ENCODE results near the gene RETREG3. TPM values are rescaled to one million over a fixed set of nuclear protein-coding genes. Genes with fewer than 3 reads are reported as not detected.

RETREG3 gene
- total RNA-seq, 2 donors from 2014 or later = 49.2 to 60.3 TPM

GRCh38 chr17:42574463-42574862 is 34.7 kb downstream of the RETREG3 start:
- peaks cover 4% of the 10 kb centered on the region for H3K4me1 ChIP-seq
- H3K9me3 ChIP-seq = no peaks in the 10 kb centered on the region
- H3K9ac ChIP-seq (ENCODE audit: low read depth in 2 of 2, low read length in 2 of 2) = no peak overlapping the region
- H3K27me3 ChIP-seq = no peaks in the 10 kb centered on the region
- DNase-seq = no peak
- intact Hi-C loops (cut with DNase I) = no loop called here
- H3K27ac ChIP-seq = no peak overlapping the region
- TF ChIP-seq CTCF (IDR thresholded peaks at IDR 0.05) = no peak
- H3K36me3 ChIP-seq = peaks cover 29% of the 10 kb centered on the region
- H3K4me3 ChIP-seq = no peak overlapping the region

GRCh38 chr17:42573095-42573494 is 36.1 kb downstream of the RETREG3 start:
- H3K9ac ChIP-seq (ENCODE audit: low read depth in 2 of 2, low read length in 2 of 2) = no peak overlapping the region
- H3K36me3 ChIP-seq = peaks cover 29% of the 10 kb centered on the region
- no peak for DNase-seq
- H3K4me1 ChIP-seq = no peaks in the 10 kb centered on the region
- H3K27me3 ChIP-seq = no peaks in the 10 kb centered on the region
- H3K9me3 ChIP-seq = no peaks in the 10 kb centered on the region
- no peak overlapping the region for H3K27ac ChIP-seq
- H3K4me3 ChIP-seq = no peak overlapping the region
- intact Hi-C loops (cut with DNase I) = no loop called here
- no peak for TF ChIP-seq CTCF (IDR thresholded peaks at IDR 0.05)

- intact Hi-C loops (cut with DNase I) = no loop called here
- no peak for DNase-seq
- Histone ChIP-seq H3K36me3 (peaks cover 29% of the 10 kb centered on the region), H3K4me1 (peaks cover 5% of the 10 kb centered on the region), H3K27me3 (no peaks in the 10 kb centered on the region), H3K4me3 (no peak overlapping the region), H3K27ac (no peak overlapping the region), H3K9ac (ENCODE audit: low read depth in 2 of 2, low read length in 2 of 2) (no peak overlapping the region), H3K9me3 (no peaks in the 10 kb centered on the region)
- TF ChIP-seq CTCF (IDR thresholded peaks at IDR 0.05) = no peak
Measured at GRCh38 chr17:42571435-42572225, 37.5 kb downstream of the RETREG3 start.

DNA sequence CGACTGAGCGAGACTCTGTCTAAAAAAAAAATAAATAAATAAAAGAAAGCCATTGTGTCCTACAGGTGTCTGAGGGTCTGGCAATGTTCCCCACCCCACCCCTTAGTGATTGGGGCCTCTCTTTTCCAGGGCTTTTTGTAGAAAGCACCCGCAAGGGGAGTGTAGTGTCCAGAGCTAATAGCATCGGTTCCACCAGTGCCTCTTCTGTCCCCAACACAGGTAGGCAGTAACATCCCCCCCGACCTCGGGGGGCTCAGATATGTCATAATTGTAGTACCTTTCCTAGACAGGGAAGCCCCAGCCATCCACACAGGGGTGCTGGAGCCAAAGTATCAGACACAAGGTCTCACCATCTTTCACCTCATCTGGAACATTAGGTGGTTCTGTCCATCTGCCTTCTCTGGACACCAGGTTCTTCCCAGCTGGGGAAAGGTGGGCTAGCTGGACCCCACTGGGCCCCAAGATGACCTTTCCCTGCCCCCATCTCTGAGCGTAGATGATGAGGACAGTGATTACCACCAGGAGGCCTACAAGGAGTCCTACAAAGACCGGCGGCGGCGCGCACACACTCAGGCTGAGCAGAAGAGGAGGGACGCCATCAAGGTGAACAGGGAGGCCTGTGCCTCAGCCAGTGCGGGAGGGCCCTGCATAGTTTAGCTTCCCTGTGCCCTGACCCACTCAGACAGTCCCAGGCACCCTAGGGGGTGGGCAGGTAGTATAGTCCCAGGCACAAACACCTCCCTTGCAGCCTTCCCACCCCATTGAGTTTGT is 40.6 kb downstream of the RETREG3 start:
- peak overlapping the region in 1 of 2 donors; percentile 30 for H3K9ac ChIP-seq (ENCODE audit: low read depth in 2 of 2, low read length in 2 of 2)

More for the DNA sequence above, 40.6 kb downstream of the RETREG3 start:
- TF ChIP-seq CTCF (IDR thresholded peaks at IDR 0.05) = no peak
- peak overlapping the region; percentile 87 for H3K27ac ChIP-seq
- intact Hi-C loops (cut with DNase I) = no loop called here
- H3K27me3 ChIP-seq = no peaks in the 10 kb centered on the region
- no peaks in the 10 kb centered on the region for H3K9me3 ChIP-seq
- H3K4me1 ChIP-seq = peaks cover 16% of the 10 kb centered on the region
- H3K36me3 ChIP-seq = peaks cover 33% of the 10 kb centered on the region
- H3K4me3 ChIP-seq = no peak overlapping the region
- DNase-seq = no peak
